Pons (tissue), 1 donor: ENCODE measurements around the gene BMP2K.
A peak's percentile ranks its signal among the peaks of the same experiment; 100 is the strongest.

Source experiments
- DNase-seq: peaks from one replicate; pipeline ENCODE4 v3.0.0-alpha.2; 2016; ENCODE audit warnings: low spot score

The BMP2K gene

DNA sequence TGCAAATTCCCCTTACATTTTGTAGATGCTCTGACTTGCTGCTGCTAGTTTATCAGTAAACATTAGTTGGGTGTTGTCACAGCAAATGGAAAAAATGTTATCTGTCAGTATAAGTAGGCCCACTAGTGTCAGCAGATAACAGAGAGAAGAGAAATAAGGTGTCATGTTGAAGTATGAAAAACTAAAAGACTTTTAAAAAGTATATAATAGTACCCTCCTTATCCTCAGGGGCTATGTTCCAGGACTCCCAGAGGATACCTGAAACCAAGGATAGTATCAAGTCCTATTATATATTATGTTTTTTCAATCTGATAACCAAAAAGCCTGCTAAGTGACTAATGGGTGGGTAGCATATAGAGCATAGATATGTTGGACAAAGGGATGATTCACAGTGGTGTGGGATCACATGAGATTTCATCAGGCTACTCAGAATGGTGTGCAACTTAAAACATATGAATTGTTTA lies 11.6 kb upstream of the BMP2K start:
- no peak for DNase-seq

DNA sequence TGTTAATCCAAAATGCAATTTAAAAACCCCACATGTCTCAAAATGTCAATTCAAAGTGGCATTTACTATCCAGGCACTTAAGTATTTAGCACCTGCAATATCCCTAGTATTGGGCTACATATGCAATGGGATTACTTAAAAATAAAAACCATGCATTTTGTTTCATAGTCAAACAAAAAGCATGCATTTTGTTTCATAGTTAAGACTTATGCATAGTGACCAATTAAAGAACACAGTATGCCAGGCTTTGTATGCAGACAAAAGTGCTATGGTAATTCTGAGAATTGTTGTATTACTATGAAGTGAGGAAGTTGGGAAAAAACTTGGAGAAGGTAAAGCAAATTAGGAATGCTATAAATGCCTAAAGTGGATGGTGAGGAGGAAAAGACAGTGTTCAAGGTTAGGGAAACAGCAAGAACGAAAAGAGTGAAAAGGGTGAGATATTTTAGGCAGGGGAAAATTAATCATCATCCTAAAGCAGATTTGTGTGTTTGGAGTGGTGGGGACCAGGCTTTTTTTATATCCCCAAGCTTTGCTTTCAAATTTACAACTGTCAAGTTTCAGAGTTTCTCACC lies 10.6 kb upstream of the BMP2K start:
- no peak for DNase-seq

DNA sequence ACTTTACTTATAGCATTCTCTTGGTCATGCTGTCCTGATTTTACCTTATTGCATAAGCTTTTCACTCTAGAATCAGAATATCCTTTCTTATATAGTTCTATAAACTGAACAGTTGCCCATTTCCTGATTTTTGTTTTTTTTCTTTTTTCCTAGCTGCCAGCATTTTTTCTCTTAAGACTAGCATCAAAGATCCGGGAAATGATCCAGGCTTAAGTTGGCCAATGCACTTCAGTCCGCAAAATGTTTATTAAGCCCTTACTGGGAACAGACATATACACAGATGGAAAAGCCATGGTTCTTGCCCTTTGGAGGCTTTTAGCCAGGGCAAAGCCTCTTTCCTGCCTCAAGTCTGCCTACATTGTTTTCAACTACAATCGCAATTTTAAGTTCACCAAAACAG lies 10.1 kb upstream of the BMP2K start:
- no peak for DNase-seq

DNA sequence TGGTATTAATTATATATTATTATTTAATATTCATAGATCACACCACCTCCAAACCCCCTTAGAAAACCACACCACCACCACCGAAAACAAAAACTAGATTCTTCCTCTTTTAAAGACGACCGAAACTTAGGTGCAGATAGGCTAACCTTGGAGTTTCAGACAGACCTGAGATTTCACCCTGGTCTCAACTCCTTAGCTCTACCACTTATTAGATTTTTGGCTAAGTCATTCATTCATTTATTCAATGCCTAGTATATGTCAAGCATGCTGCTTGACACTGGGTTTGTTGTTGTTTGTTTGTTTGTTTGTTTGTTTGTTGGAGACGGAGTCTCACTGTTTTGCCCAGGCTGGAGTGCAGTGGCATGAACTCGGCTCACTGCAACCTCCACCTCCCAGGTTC lies 9.5 kb upstream of the BMP2K start:
- no peak for DNase-seq

DNA sequence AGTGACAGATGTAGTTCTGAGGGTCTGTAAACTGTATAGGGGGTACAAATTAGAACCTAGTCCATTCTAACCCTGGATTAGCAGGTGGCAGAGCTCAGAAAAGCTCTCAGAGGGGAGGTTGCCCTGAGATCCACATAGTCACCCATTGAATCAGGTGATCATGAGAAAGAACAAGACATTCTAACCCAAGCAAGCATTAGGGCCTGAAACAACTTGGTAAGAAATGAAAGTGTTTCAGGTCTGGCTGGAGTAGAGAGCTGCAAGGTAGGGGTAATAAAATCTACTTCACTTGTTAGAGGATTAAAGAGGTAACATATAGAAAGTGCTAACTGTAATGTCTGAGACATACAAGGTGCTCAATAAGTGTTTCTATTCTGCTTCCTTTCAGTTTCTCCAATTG lies 8.8 kb upstream of the BMP2K start:
- no peak for DNase-seq

DNA sequence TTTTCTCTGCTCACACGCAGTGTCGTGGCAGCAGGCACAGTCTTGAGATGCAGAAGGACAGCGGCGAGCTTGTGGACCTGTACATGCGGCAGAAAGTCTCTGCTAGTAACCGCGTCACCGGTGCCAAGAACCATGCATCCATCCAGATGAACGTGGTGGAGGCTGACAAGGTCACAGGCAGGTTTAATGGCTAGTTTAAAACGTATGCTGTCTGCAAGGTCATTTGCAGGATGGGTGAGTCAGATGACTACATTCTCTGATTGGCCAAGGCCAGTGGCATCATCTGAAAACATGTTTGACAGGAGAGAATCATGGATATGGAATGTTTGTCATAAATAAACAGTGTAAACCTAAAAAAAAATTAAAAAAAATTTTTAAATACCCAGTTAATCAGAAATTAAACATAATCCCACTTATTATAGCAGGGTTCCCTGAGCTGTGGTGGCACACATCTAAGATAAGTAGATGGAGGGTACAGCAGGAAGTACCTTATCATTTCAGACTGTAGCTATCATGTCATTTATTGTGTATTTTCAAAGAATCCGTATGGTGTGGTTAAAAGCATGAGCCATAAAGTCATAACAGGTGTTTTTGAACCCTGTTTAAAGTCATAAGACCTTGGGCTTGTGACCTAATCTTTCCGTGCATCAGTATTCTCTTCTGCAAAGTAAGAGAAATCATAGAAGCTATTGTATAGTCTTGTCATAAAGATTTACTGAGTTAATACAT lies 7.5 kb upstream of the BMP2K start:
- no peak for DNase-seq

DNA sequence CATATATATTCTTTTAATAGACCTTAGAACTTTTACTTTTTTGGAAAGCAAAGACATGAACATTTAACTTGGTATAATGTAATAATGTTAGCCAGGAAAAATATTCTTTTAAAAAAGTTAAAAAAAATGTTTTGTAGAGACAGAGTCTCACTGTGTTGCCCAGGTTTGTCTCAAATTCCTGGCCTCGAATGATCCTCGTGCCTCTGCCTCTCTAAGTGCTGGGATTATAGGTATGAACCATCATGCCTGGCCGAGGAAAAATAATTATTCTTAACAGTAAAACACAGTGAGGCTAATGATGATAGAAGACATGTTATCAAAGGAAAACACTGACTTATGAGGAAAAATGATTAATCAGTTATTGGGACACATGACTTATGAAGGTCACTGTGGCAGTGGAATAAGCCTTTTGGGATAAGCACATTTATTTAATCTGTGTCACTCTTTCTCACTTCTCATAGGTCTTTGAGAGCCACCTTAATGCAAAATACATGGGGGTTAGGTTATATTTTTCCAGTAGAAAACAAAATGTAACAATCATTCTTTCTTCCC lies 6.0 kb upstream of the BMP2K start:
- DNase-seq = no peak

DNA sequence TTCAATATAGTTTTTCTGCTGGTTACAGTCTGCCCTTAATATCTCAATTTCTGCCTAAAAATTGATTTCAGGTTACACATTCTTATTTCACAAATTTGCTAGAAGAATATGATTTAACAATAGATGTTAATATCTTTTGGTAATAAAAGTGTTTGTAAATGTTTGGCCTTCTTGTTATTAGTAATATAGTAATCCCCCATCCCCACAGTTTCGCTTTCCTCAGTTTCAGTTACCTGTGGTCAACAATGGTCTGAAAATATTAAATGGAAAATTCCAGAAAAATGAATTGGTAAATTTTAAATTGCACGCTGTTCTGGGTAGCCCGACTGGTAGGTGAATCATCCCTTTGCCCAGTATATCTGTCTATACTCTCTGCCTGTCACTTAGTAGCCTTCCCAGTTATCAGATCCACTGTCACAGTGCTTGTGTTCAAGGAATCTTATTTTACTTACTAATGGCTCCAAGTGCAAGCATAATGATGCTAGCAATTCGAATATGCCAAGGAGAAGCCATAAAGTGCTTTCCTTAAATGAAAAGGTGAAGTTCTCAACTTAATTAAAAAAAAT lies 3.5 kb upstream of the BMP2K start:
- DNase-seq = no peak

DNA sequence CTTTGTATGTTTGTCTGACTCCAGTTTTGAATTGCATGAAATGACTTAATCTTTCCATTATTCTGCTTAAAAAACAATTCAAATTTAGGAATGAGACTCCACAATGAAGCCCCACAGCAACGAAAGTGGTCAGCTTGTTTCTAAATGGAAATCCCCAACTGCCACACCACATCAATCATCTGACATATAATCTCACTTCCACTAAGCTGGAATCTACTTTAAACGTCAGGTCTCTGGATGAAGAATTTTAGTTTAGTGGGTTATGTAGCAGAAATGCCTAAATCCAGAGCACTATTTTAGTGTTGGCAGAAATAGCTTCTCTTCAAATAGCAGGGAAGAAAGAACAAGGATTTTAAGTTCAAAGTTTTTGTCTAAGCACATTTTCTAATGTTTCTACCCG lies 1.7 kb upstream of the BMP2K start:
- DNase-seq = no peak

DNA sequence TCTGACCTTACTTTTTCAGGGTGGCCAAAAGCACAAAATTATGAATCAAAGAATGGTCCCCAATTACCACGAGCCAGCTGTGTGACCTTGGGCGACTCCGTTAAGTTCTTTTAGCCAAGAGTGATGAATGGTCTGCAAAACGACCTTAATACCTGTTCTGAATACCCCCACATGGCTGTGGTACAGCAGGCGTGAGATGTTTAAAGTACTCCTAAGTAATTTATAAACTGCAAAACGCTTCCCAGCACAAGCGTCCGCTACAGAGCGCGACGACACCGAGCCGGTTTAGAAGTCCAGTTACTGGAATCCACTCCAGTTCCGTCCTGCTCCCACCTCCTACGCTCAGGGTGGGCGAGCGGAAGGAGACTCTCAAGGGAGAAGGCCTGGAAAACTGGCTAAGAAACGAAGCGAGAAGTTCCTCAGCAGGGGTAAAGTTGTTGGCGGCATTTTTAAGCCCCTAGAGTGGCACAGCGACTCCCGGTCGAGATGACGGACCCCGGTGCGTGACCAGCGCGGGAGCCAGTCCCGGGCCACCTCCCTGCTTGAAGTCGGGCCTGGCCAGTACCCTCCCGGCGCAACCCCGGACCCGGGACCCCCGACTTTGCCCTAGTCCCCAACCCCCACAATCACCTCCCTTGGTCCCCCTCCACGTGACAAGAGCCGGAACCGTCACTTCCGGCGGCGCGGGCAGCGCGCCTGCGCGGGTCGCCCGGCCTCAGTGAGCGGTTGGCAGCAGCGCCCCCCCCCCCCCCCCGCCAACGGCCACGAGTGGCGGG lies 659 bp upstream of the BMP2K start:
- DNase-seq = peak; percentile 89

DNA sequence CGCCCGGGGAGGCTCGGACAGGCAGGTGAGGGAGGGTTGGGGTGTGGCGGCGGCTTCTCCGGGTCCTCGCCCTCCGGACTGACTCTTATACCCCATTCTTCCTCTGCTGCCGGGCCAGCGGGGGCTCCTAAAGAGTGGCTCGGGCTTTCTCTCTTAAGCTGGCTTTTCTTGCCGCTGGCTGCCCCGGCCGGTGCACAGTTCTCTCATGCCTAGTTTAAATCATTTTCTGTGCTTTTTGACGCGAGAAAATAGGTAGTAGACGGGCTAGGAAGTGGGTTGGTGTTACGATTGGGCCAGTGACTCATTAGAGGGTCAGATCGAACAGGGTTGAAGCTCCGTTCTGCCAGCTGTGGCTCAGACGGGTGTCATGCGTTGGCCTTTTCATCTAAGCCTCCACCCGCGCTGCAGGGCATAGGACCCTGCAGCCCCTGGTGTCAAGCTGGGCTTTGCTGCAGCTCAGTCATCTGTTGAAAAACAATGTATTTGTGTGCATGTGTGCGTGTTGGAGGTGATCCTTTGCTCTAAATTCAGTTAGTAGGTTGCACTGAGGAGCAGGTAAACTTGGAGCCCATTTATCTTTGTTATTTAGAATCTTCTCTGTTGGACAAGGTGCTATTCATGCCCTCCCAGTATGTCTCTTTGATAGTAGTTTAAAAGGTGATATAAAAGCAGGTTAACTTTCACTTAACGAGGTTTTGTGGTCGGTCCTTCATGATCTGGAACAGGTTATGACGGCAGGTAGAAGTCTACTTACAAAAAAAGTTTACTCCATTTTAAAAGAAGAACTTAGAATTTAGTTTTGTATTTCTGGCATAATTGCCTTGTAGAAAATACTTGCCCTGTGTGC lies 802 bp downstream of the BMP2K start:
- peak; percentile 45 for DNase-seq

DNA sequence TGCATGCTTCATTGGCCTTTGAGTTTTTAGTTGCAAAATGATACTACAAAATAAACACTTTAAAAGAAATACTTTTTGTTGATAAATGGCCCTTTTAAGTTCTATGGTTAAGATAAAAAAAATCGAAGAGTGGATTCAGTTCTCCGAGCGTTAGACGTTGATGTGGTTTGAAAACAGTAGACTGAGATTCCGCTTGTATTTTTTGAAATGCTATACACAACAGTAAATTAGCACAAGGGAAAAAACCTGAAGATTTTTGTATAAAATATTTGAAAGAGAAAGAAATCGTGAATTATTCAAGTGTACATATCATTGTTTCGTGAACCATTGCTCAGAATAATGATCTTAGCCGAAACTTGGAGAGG lies 1.4 kb downstream of the BMP2K start:
- DNase-seq = no peak

DNA sequence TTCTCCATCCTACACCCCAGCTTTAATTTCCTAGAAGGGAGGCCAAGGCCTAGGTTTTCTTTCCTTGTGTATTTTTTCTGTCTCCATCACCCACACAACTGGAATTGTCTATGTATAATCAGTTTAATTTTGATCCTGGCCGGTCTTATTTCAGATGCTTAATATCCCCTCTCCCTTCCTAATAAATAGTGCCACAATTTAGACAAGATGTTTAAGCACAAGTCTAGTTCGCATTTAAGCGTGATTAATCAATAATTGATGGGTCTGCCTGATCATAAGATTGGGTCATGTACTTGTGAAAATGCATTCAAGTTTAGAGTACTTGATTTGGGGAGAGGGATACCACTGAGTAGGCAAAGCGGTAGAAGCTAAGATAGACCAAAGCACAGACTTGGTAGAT lies 2.4 kb downstream of the BMP2K start:
- no peak for DNase-seq

DNA sequence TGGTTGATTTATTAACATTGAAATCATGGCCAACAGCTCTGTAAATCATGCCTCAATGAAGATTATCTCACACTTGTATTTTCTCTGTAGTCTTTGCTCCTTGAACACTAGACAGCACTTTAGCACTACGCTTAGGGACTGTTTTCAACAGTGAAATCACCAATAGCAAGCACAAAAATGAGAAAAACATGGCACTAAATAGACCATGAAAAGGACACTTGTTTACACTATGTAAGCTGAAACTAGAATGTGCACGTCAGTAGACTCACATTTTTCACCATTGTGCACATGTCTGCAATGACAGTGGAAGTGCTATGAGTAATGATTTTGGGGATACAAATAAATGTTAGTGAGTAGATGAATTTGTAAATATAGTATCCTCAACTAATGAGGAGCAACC lies 3.1 kb downstream of the BMP2K start:
- DNase-seq = no peak

DNA sequence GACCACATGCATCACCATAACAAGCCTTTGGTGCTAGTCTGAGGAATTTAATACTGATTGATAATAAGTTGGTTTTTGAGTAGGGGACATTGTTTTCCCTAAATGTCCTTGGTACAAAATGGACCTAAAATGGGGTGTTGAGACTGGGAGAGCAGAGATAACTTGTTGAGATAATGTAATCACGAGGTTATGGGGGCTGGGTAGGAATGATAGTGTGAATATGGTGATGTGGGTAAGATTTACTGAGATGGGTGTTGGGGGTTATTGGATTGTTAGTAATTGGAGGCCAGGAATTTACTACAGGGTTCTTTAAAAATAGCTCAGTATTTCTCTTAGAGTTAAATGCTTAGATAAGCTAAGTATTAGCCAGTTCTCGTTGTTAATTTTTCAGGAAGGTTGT lies 3.9 kb downstream of the BMP2K start:
- no peak for DNase-seq

DNA sequence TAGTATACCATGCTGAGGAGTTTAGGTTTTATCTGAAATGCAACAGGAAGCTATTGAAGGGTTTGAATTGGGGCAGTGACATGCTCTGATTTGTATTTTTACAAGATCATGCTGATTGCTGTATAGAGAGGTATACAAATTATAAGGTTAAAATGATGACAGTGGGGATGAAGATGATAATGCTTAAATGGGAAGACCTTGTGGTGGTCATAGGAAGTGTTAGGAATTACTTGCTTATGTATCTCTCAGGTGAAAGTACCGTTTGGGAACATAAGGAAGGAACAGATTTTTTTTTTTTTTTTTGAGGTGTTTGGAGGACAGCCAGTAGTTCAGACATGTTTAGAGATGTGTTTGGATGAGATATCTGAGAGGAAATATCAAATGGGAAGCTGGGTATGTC lies 5.0 kb downstream of the BMP2K start:
- no peak for DNase-seq

DNA sequence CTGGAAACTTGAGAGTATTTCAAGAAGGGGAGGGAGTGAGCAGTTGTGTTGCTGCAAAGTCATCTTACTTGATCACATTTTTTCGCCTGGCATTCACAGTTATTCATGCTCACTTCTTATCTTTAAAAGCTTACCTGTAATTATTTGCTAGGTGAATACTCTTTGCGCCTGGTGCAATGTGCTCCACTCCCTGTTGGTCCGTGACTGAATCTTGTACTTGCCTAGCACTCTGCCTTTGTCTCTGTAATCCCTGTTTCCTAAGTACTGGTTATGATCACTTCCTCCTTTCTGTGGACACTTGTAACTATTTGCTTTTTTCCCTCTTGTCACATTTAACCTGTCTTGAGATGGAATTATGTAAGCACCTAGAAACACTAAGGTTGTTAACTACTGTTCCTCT lies 5.8 kb downstream of the BMP2K start:
- DNase-seq = no peak

DNA sequence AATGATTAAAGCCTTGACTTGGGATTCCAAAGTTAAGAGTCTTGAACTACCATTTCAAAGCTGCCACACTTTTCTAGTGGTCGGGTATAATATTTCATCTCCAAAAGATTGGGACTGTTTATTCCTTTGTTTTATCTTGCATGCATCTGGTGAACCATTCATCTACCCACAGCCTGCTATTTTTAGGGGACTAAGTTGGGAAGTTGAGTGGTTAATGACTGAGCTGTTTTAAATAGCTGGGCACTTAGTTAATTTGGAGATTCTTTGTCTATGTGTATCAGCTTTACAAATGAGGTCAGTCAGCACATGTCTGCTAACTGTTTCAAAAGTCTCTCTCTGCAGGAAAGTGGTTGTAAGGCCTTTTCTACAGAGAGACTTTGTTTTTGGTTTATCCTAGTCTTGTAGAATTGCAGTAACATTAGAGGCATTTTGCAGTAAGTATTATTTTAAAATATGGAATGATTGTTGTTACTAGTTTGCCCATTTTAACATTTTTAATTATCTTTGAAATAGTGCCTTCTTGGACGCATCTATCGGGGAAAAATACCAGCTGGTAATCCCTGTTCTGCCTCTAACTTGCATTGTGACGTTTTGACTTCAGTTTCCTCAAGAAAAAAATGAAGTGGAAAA lies 8.2 kb downstream of the BMP2K start:
- DNase-seq = peak; percentile 50

DNA sequence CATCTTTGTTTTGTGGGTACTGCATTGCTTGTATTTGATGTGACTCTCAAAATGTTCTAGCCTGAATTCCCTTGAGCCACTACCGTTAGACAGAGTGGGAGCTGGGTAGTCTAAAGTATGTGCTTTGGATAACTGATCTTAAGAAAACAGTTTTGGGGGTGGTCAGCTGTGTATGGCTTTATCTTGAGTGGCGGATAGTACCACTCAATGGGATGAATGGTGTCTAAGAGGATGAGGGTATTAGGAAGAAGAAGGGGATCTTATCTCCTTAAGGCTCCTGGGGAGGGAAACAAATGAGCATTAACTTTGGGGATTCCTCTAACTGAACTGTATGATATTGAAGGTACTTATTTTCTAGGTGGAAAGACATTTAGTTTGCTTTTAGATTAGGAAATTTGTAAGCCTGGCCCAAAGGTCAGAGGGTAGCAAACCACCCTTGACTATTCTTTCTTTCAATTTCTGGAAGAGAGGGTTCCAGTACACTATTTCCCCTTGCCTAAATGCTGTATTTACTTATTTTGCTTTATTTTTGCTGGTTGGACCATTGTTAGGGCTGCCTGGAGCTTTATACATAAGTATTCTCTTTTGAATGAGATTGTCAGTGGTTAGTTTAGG lies 11.3 kb downstream of the BMP2K start:
- no peak for DNase-seq

DNA sequence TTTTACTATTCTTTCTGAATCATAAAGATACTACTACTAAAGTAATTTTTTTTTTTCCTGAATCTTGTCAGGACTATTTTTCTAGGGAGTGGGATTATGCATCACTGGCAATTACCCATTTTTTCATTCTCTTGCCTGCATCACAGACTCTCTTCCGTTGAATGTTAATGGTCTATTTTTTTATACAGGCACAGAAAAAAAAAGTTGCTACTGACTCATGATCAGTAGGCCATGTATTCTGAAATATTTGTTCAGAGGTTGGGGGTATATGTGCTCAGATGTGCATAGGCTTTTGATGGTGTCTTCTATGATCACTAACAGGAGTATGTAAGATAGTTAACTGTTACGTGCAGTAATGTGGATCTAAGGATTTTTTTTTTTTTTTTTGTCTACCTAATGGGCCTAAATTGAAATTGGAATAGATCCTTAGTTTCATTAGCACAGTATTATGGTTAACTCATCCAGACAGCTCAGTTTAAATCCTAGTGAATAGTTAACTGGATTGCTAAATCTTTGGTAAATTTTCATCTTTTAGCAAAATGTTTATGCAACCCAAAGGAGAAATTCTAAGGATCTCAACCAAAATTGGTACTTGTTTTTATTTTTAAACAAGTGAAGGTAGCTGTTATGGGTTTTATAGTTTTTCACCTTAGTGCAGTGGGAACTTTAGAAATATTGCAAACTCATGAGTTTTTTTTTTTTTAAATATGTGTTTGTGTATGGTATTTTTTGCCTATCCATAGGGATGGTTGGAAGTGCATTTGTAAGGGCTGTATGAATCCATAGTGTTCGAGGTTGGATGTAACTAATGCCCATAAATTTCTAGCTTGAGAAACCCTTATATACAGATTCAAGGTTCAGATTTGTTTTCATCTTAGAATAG lies 12.1 kb downstream of the BMP2K start:
- DNase-seq = no peak
